Measurements from ENCODE around the gene DDX28.
"Not testable (repeated sequence)": the region's sequence is repeated elsewhere in the genome, so short reads cannot be mapped to it uniquely, and the experiment has no call there.

Gene DDX28

GRCh38 chr16:68037841-68038597 lies 15.0 kb upstream of the DDX28 start:
- no peak for DNase-seq (ENCODE audit: low read depth)

- no peak for DNase-seq (ENCODE audit: low read depth)
Measured at GRCh38 chr16:68035227-68035626, 12.2 kb upstream of the DDX28 start.

GRCh38 chr16:68033101-68033500 lies 10.1 kb upstream of the DDX28 start:
- DNase-seq (ENCODE audit: low read depth): no peak

GRCh38 chr16:68031951-68032350 lies 8.9 kb upstream of the DDX28 start:
- no peak for DNase-seq (ENCODE audit: low read depth)

GRCh38 chr16:68030108-68030507 lies 7.1 kb upstream of the DDX28 start:
- not testable (repeated sequence) for DNase-seq (ENCODE audit: low read depth)

- no peak for DNase-seq (ENCODE audit: low read depth)
Measured at GRCh38 chr16:68028996-68029395, 6.0 kb upstream of the DDX28 start.

- no peak for DNase-seq (ENCODE audit: low read depth)
Measured at GRCh38 chr16:68022278-68022727, 729 bp downstream of the DDX28 start.

- DNase-seq (ENCODE audit: low read depth): no peak
Measured at GRCh38 chr16:68021490-68021889, 1.5 kb downstream of the DDX28 start.

GRCh38 chr16:68019167-68019680 lies 3.8 kb downstream of the DDX28 start:
- no peak for DNase-seq (ENCODE audit: low read depth)

GRCh38 chr16:68015681-68016080 lies 7.4 kb downstream of the DDX28 start, which contains the start of gene DPEP2NB:
Gene DPEP2NB, minus strand, starts transcription at chr16:68015911. Its CDS starts 141 bp downstream, at chr16:68015770.
- no peak for DNase-seq (ENCODE audit: low read depth)

GRCh38 chr16:68013440-68013839 lies 9.6 kb downstream of the DDX28 start:
- no peak for DNase-seq (ENCODE audit: low read depth)

GRCh38 chr16:68009872-68010271 lies 13.2 kb downstream of the DDX28 start:
- DNase-seq (ENCODE audit: low read depth): not testable (repeated sequence)

GRCh38 chr16:68009157-68009735 lies 13.8 kb downstream of the DDX28 start:
- DNase-seq (ENCODE audit: low read depth): no peak

- DNase-seq (ENCODE audit: low read depth): peak; percentile 41
Measured at GRCh38 chr16:68005786-68006286, 17.2 kb downstream of the DDX28 start.

GRCh38 chr16:68005211-68005610 lies 17.8 kb downstream of the DDX28 start:
- no peak for DNase-seq (ENCODE audit: low read depth)

- no peak for DNase-seq (ENCODE audit: low read depth)
Measured at GRCh38 chr16:68003031-68003430, 20.0 kb downstream of the DDX28 start.

- no peak for DNase-seq (ENCODE audit: low read depth)
Measured at GRCh38 chr16:68000450-68000849, 22.6 kb downstream of the DDX28 start.

- DNase-seq (ENCODE audit: low read depth): no peak
Measured at GRCh38 chr16:67999985-68000384, 23.0 kb downstream of the DDX28 start.

- DNase-seq (ENCODE audit: low read depth): peak; percentile 37
Measured at GRCh38 chr16:67998779-67999688, 24.0 kb downstream of the DDX28 start, which contains the start of gene DPEP2. Gene DPEP2, minus strand, starts transcription at chr16:67999484. Its CDS starts 6,272 bp downstream, at chr16:67993212.

- DNase-seq (ENCODE audit: low read depth): not testable (repeated sequence)
Measured at GRCh38 chr16:67998231-67998778, 24.7 kb downstream of the DDX28 start.

- no peak for DNase-seq (ENCODE audit: low read depth)
Measured at GRCh38 chr16:67996666-67997065, 26.4 kb downstream of the DDX28 start.

- DNase-seq (ENCODE audit: low read depth): no peak
Measured at GRCh38 chr16:67995423-67995822, 27.6 kb downstream of the DDX28 start.

Measured in activated T-helper 1 cell treated with Interleukin-2 at 50 U/mL for 16 hours (primary cell).